T-cell (primary cell): ENCODE results near the gene SETBP1. TPM values are rescaled to one million over a fixed set of nuclear protein-coding genes. Genes with fewer than 3 reads are reported as not detected.

Experiments used
- ATAC-seq, 4 experiments: fragments of 200-7000 bp in 3 of 4; fragments of 150-1000 bp in 1 of 4; cut with Tn5 transposase; replicated peaks in 1 of 4; 1 replicate in 3 of 4; 2 replicates in 1 of 4; pipeline ENCODE4 v1.10.0; 2021; ENCODE audit warnings: moderate library complexity in 3 of 4, mild to moderate bottlenecking in 2 of 4, moderate number of reproducible peaks in 1 of 4
- CTCF ChIA-PET, 2 donors: fragments of 300-600 bp; sonication (Branson Sonifier 250); formaldehyde crosslinking; loops; one replicate each; lab custom pipeline; 2022; ENCODE audit warnings: antibody characterized with exemption in 2 of 2; lab: Charles Lee
- POLR2A ChIA-PET, 2 donors: fragments of 300-600 bp; sonication (Branson Sonifier 250); formaldehyde crosslinking; loops; one replicate each; lab custom pipeline; 2022; ENCODE audit warnings: antibody characterized with exemption in 2 of 2; lab: Charles Lee
- DNase-seq, 35 experiments: peaks; one replicate each; pipeline versions ENCODE4 v3.0.0 to v3.0.0-alpha.2; 2013 to 2023
- H3K27ac ChIP-seq: one replicate; pipeline ENCODE4 v1.5.1; 2013; ENCODE audit warnings: low read length
- H3K27me3 ChIP-seq, 2 experiments: replicated peaks in 1 of 2; 1 replicate in 1 of 2; 2 replicates in 1 of 2; pipeline versions ENCODE4 v1.6.1 to v1.7.0; 2013; ENCODE audit warnings: low read length in 1 of 2, mixed read lengths in 1 of 2; ENCODE audit not compliant: control insufficient read depth in 2 of 2, insufficient read depth in 2 of 2; ENCODE audit errors: extremely low read depth in 1 of 2
- H3K36me3 ChIP-seq, 2 donors: 1 replicate in 1 of 2; 2 replicates in 1 of 2; pipeline versions ENCODE4 v1.6.1 to v1.7.0; 2013; ENCODE audit warnings: low read length in 1 of 2; ENCODE audit not compliant: control insufficient read depth in 2 of 2, insufficient read depth in 1 of 2; ENCODE audit errors: extremely low read depth in 1 of 2
- H3K4me1 ChIP-seq, 2 experiments: 1 replicate in 1 of 2; 2 replicates in 1 of 2; pipeline versions ENCODE4 v1.6.1 to v1.7.0; 2013; ENCODE audit warnings: low read length in 2 of 2, mixed read lengths in 1 of 2; ENCODE audit not compliant: insufficient read depth in 2 of 2, control insufficient read depth in 1 of 2; ENCODE audit errors: extremely low read depth in 1 of 2
- H3K4me3 ChIP-seq, 2 donors: 1 replicate in 1 of 2; 2 replicates in 1 of 2; pipeline versions ENCODE4 v1.5.1 to v1.7.0; 2013; ENCODE audit warnings: mild to moderate bottlenecking in 2 of 2, low read length in 1 of 2, moderate library complexity in 1 of 2; ENCODE audit not compliant: control insufficient read depth in 1 of 2; ENCODE audit errors: extremely low read depth in 1 of 2
- H3K9me3 ChIP-seq: 2 replicates; pipeline ENCODE4 v1.7.0; 2013
- H3K27ac Mint-ChIP-seq, 2 donors: one replicate each; pipeline ENCODE4 v1.8.0; 2020 to 2021; ENCODE audit warnings: mild to moderate bottlenecking in 2 of 2, mixed read lengths in 2 of 2
- H3K27me3 Mint-ChIP-seq, 2 donors: one replicate each; pipeline ENCODE4 v1.8.0; 2021 to 2022; ENCODE audit warnings: mixed read lengths in 2 of 2
- H3K36me3 Mint-ChIP-seq: one replicate; pipeline ENCODE4 v1.8.0; 2021; ENCODE audit warnings: mixed read lengths
- H3K4me1 Mint-ChIP-seq, 3 donors: one replicate each; pipeline ENCODE4 v1.8.0; 2020 to 2022; ENCODE audit warnings: mixed read lengths in 3 of 3, mild to moderate bottlenecking in 1 of 3
- H3K4me3 Mint-ChIP-seq, 3 donors: one replicate each; pipeline ENCODE4 v1.8.0; 2020 to 2022; ENCODE audit warnings: mild to moderate bottlenecking in 3 of 3, mixed read lengths in 3 of 3, moderate library complexity in 3 of 3
- H3K9me3 Mint-ChIP-seq, 3 donors: one replicate each; pipeline ENCODE4 v1.8.0; 2020 to 2022; ENCODE audit warnings: mixed read lengths in 3 of 3
- WGBS: methylation state at CpG from one replicate; pipeline ENCODE4 v1.1.5; 2013; ENCODE audit warnings: missing lambda C conversion rate; ENCODE audit not compliant: insufficient coverage; 5-methylcytosine and 5-hydroxymethylcytosine counted together
- total RNA-seq, 35 experiments: library from RNA in 6 of 35; stranded (reverse) in 6 of 35; fragments of 120-200 nt in 1 of 35; gene quantifications; one replicate each; pipeline versions ENCODE4 v1.2.1 to v1.2.4 and lab custom pipeline; 2013 to 2026

SETBP1 gene
- total RNA-seq, 5 donors from 2014 or later (not counting 1 experiment from before 2014, with no cell fraction given), result 1.6 to 5.7 (median 3.2) TPM

GRCh38 chr18:44954257-44954656 lies 273.6 kb downstream of the SETBP1 start:
- no peak for DNase-seq

GRCh38 chr18:44955825-44956224 lies 275.1 kb downstream of the SETBP1 start:
- H3K9me3 Mint-ChIP-seq, result no peaks in the 10 kb centered on the region
- POLR2A ChIA-PET, result no interaction called here

More at GRCh38 chr18:44954257-44954656, 273.6 kb downstream of the SETBP1 start:
- Mint-ChIP-seq H3K27me3 (no peaks in the 10 kb centered on the region), H3K4me1 (no peaks in the 10 kb centered on the region), H3K4me3 (no peak overlapping the region), H3K9me3 (no peaks in the 10 kb centered on the region), H3K36me3 (no peaks in the 10 kb centered on the region), H3K27ac (no peak overlapping the region)
- Histone ChIP-seq H3K9me3 (no peaks in the 10 kb centered on the region), H3K4me3 (no peak overlapping the region), H3K27me3 (no peaks in the 10 kb centered on the region), H3K36me3 (no peaks in the 10 kb centered on the region), H3K27ac (no peak overlapping the region), H3K4me1 (no peaks in the 10 kb centered on the region)
- ATAC-seq, result no peak
- WGBS, result no CpG with 5 or more reads among the region's 1 CpG
- ChIA-PET CTCF (no interaction called here), POLR2A (interaction anchor here (0.6 kb wide), 2 partner anchors 645 to 1769 kb away, joined by 7 read pairs; no protein-coding TSS in a partner anchor)

GRCh38 chr18:44957025-44957424 lies 276.3 kb downstream of the SETBP1 start:
- Histone ChIP-seq H3K4me1 (no peaks in the 10 kb centered on the region), H3K27me3 (no peaks in the 10 kb centered on the region), H3K36me3 (no peaks in the 10 kb centered on the region), H3K27ac (no peak overlapping the region), H3K9me3 (no peaks in the 10 kb centered on the region), H3K4me3 (no peak overlapping the region)
- no peak for DNase-seq
- Mint-ChIP-seq H3K4me1 (no peaks in the 10 kb centered on the region), H3K27ac (no peak overlapping the region), H3K27me3 (peaks cover 0 to 3% of the 10 kb centered on the region in 2 donors), H3K36me3 (no peaks in the 10 kb centered on the region), H3K9me3 (no peaks in the 10 kb centered on the region), H3K4me3 (no peak overlapping the region)
- ChIA-PET CTCF (interaction anchor here in 1 of 2 donors (0.6 kb wide), 1 partner anchor 601 kb away, joined by 3 read pairs; no protein-coding TSS in a partner anchor), POLR2A (interaction anchor here in 1 of 2 donors (0.7 kb wide), 1 partner anchor 22 kb away, joined by 4 read pairs; no protein-coding TSS in a partner anchor)
- no peak for ATAC-seq
- no CpG with 5 or more reads among the region's 1 CpG for WGBS

More at GRCh38 chr18:44955825-44956224, 275.1 kb downstream of the SETBP1 start:
- Histone ChIP-seq H3K27ac (no peak overlapping the region), H3K4me3 (no peak overlapping the region), H3K36me3 (no peaks in the 10 kb centered on the region), H3K9me3 (no peaks in the 10 kb centered on the region), H3K4me1 (no peaks in the 10 kb centered on the region), H3K27me3 (no peaks in the 10 kb centered on the region)
- no peaks in the 10 kb centered on the region for H3K4me1 Mint-ChIP-seq
- no peaks in the 10 kb centered on the region for H3K36me3 Mint-ChIP-seq
- H3K4me3 Mint-ChIP-seq, result no peak overlapping the region
- CTCF ChIA-PET, result no interaction called here
- peaks cover 0 to under 1% of the 10 kb centered on the region in 2 donors for H3K27me3 Mint-ChIP-seq
- whole genome bisulfite sequencing, result no CpG with 5 or more reads among the region's 1 CpG
- DNase-seq (no peak), ATAC-seq (no peak)
- H3K27ac Mint-ChIP-seq, result no peak overlapping the region

- H3K4me3 ChIP-seq, result no peak overlapping the region
- H3K4me1 ChIP-seq, result no peaks in the 10 kb centered on the region
- no peak overlapping the region for H3K27ac ChIP-seq
- H3K4me3 Mint-ChIP-seq, result no peak overlapping the region
- DNase-seq, result no peak
- no peaks in the 10 kb centered on the region for H3K27me3 ChIP-seq
- peaks cover 0 to 3% of the 10 kb centered on the region in 2 donors for H3K27me3 Mint-ChIP-seq
- no peaks in the 10 kb centered on the region for H3K9me3 ChIP-seq
- no peaks in the 10 kb centered on the region for H3K9me3 Mint-ChIP-seq
- CTCF ChIA-PET, result no interaction called here
- WGBS, result no CpG with 5 or more reads among the region's 2 CpGs
- no peak overlapping the region for H3K27ac Mint-ChIP-seq
- no peaks in the 10 kb centered on the region for H3K4me1 Mint-ChIP-seq
- H3K36me3 Mint-ChIP-seq, result no peaks in the 10 kb centered on the region
- POLR2A ChIA-PET, result no interaction called here
- no peak for ATAC-seq
- H3K36me3 ChIP-seq, result no peaks in the 10 kb centered on the region
Measured at GRCh38 chr18:44957461-44957860, 276.8 kb downstream of the SETBP1 start.

GRCh38 chr18:44958040-44958439 lies 277.4 kb downstream of the SETBP1 start:
- no peaks in the 10 kb centered on the region for H3K36me3 ChIP-seq
- Mint-ChIP-seq H3K27ac (no peak overlapping the region), H3K4me1 (no peaks in the 10 kb centered on the region), H3K4me3 (no peak overlapping the region), H3K27me3 (peaks cover 0 to 3% of the 10 kb centered on the region in 2 donors), H3K9me3 (no peaks in the 10 kb centered on the region), H3K36me3 (no peaks in the 10 kb centered on the region)
- POLR2A ChIA-PET, result no interaction called here
- no peaks in the 10 kb centered on the region for H3K27me3 ChIP-seq
- H3K4me1 ChIP-seq, result no peaks in the 10 kb centered on the region
- ATAC-seq (no peak), DNase-seq (no peak)
- H3K27ac ChIP-seq, result no peak overlapping the region
- CTCF ChIA-PET, result no interaction called here
- no peak overlapping the region for H3K4me3 ChIP-seq
- no peaks in the 10 kb centered on the region for H3K9me3 ChIP-seq
- WGBS, result 100% methylated on average over 1 of the region's 1 CpG

GRCh38 chr18:44958455-44958854 lies 277.8 kb downstream of the SETBP1 start:
- H3K9me3 ChIP-seq, result no peaks in the 10 kb centered on the region
- no peaks in the 10 kb centered on the region for H3K36me3 ChIP-seq
- peaks cover 0 to 3% of the 10 kb centered on the region in 2 donors for H3K27me3 Mint-ChIP-seq
- H3K27ac Mint-ChIP-seq, result no peak overlapping the region
- H3K36me3 Mint-ChIP-seq, result no peaks in the 10 kb centered on the region
- CTCF ChIA-PET, result no interaction called here
- H3K4me3 ChIP-seq, result no peak overlapping the region
- no peaks in the 10 kb centered on the region for H3K9me3 Mint-ChIP-seq
- H3K4me3 Mint-ChIP-seq, result no peak overlapping the region
- DNase-seq (no peak), ATAC-seq (no peak)
- no peaks in the 10 kb centered on the region for H3K4me1 Mint-ChIP-seq
- H3K27ac ChIP-seq, result no peak overlapping the region
- POLR2A ChIA-PET, result no interaction called here
- H3K27me3 ChIP-seq, result no peaks in the 10 kb centered on the region
- H3K4me1 ChIP-seq, result no peaks in the 10 kb centered on the region

- Mint-ChIP-seq H3K9me3 (no peaks in the 10 kb centered on the region), H3K4me3 (no peak overlapping the region), H3K36me3 (no peaks in the 10 kb centered on the region), H3K27me3 (peaks cover 0 to 3% of the 10 kb centered on the region in 2 donors), H3K4me1 (no peaks in the 10 kb centered on the region), H3K27ac (no peak overlapping the region)
- no peaks in the 10 kb centered on the region for H3K36me3 ChIP-seq
- no peak overlapping the region for H3K27ac ChIP-seq
- DNase-seq, result no peak
- H3K27me3 ChIP-seq, result no peaks in the 10 kb centered on the region
- no peak overlapping the region for H3K4me3 ChIP-seq
- WGBS, result no CpG with 5 or more reads among the region's 2 CpGs
- H3K9me3 ChIP-seq, result no peaks in the 10 kb centered on the region
- ATAC-seq, result no peak
- no peaks in the 10 kb centered on the region for H3K4me1 ChIP-seq
- ChIA-PET POLR2A (no interaction called here), CTCF (no interaction called here)
Measured at GRCh38 chr18:44959013-44959412, 278.3 kb downstream of the SETBP1 start.
